ENCODE results near the gene ZNF556. TPM values are rescaled to one million over a fixed set of nuclear protein-coding genes. Genes with fewer than 3 reads are reported as not detected.

The ZNF556 gene
- total RNA-seq, 4 donors from 2014 or later: 0.28 to 0.73 TPM; not detected in 2

DNA sequence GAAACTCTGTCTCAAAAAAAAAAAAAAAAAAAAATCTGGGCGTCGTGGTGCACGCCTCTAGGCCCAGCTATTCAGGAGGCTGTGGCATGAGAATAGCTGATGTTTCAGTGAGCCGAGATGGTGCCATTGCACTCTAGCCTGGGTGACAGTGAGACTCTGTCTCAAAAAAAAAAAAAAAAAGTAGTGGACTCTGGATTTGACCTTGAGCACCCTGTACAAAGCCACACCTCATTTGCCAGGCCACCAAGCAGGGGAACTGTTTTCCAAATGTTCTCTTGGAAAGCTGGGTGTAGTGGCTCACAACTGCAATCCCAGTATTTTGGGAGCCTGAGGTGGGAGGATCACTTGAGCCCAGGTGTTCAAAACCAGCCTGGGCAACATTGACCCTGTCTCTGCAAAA, 29.7 kb upstream of the ZNF556 start:
- TF ChIP-seq, protein P1, sequence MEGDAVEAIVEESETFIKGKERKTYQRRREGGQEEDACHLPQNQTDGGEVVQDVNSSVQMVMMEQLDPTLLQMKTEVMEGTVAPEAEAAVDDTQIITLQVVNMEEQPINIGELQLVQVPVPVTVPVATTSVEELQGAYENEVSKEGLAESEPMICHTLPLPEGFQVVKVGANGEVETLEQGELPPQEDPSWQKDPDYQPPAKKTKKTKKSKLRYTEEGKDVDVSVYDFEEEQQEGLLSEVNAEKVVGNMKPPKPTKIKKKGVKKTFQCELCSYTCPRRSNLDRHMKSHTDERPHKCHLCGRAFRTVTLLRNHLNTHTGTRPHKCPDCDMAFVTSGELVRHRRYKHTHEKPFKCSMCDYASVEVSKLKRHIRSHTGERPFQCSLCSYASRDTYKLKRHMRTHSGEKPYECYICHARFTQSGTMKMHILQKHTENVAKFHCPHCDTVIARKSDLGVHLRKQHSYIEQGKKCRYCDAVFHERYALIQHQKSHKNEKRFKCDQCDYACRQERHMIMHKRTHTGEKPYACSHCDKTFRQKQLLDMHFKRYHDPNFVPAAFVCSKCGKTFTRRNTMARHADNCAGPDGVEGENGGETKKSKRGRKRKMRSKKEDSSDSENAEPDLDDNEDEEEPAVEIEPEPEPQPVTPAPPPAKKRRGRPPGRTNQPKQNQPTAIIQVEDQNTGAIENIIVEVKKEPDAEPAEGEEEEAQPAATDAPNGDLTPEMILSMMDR (IDR thresholded peaks at IDR 0.05): no peak
- no peak for TF ChIP-seq POLR2A (IDR thresholded peaks at IDR 0.05)
- Histone ChIP-seq H3K4me3 (no peak overlapping the region), H3K4me1 (no peaks in the 10 kb centered on the region), H3K27me3 (no peaks in the 10 kb centered on the region), H3K36me3 (no peaks in the 10 kb centered on the region), H3K27ac (no peak overlapping the region), H3K9me3 (peaks cover 0 to 24% of the 10 kb centered on the region in 2 donors)
- intact Hi-C loops (cut with DNase I; ENCODE audit: low total_unique reads): no loop called here
- no peak for DNase-seq

GRCh38 chr19:2840794-2841791, 26.0 kb upstream of the ZNF556 start, which contains the start of gene ZNF555:
Gene ZNF555, plus strand, starts transcription at chr19:2841475. Its CDS starts 98 bp downstream, at chr19:2841573.
- Histone ChIP-seq H3K4me1 (no peaks in the 10 kb centered on the region), H3K9me3 (no peaks in the 10 kb centered on the region), H3K27me3 (no peaks in the 10 kb centered on the region), H3K27ac (peak within 1 kb of the TSS; percentile 81 to 89), H3K4me3 (peak within 1 kb of the TSS; percentile 89 to 94), H3K36me3 (no peaks in the 10 kb centered on the region)
- peak; percentile 99 to 100 for DNase-seq
- intact Hi-C loops (cut with DNase I; ENCODE audit: low total_unique reads): no loop called here
- peak in 1 of 2 donors; percentile 50 for TF ChIP-seq POLR2A (IDR thresholded peaks at IDR 0.05)
- TF ChIP-seq, protein P1 (IDR thresholded peaks at IDR 0.05): peak; percentile 47 to 71 (median 57)

DNA sequence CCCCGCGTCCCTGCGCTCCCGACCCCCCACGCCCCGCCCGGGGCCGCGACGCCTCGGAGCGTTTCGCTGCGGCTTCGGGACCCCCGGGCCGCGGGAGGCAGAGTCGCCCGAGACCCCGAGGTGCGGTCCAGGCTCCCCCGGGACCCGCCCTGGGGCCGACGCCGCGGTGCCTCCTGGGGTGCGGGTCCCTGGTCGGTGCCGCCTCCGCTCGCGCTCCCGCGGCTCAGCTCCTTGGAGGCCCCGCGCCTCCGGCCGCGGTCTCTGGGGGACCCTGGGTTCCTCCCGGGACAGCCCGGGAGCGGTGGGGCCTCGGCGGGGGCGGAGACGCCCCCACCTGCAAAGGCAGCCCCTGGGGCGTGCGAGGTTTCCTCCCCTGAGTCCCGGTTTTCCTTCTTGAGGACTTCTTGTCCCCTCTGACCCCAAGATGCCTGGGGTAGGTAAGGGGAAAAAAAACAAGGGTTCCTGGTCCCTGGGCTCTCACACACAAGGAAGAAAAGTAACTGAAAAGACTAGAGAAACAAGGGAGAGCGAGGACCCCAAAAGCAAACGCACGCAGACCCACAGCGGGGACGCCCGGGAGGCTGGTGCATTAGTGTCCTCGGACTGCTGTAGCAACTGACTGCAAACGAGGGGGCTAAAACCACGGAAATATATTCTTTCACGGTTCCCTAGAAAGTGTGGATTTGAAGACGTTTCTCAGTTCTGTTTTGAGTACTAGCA, 25.1 kb upstream of the ZNF556 start:
- Histone ChIP-seq H3K36me3 (no peaks in the 10 kb centered on the region), H3K9me3 (no peaks in the 10 kb centered on the region), H3K27me3 (no peaks in the 10 kb centered on the region), H3K4me3 (peak overlapping the region; percentile 89 to 94), H3K27ac (peak overlapping the region; percentile 69 to 81), H3K4me1 (no peaks in the 10 kb centered on the region)
- no peak for DNase-seq
- TF ChIP-seq, protein P1 (IDR thresholded peaks at IDR 0.05): no peak
- no peak for TF ChIP-seq POLR2A (IDR thresholded peaks at IDR 0.05)
- intact Hi-C loops (cut with DNase I; ENCODE audit: low total_unique reads): no loop called here

DNA sequence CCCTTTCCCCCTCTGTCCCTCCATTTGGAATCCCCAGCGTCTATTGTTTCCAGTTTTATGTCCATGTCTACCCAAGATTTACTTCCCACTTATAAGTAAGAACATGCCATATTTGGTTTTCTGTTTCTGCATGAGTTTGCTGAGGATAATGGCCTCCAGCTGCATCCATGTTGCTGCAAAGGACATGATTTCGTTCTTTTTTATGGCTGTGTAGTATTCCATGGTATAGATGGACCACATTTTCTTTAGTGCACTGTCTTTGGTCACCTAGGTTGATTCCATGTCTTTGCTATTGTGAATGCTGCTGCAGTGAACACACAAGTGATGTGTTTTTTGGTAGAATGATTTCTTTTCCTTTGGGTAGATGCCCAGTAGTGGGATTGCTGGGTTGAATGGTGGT, 22.0 kb upstream of the ZNF556 start:
- no peak overlapping the region for H3K4me3 ChIP-seq
- intact Hi-C loops (cut with DNase I; ENCODE audit: low total_unique reads): no loop called here
- TF ChIP-seq, protein P1 (IDR thresholded peaks at IDR 0.05): no peak
- TF ChIP-seq POLR2A (IDR thresholded peaks at IDR 0.05): no peak
- H3K27ac ChIP-seq: no peak overlapping the region
- H3K36me3 ChIP-seq: no peaks in the 10 kb centered on the region
- H3K9me3 ChIP-seq: peaks cover 0 to 2% of the 10 kb centered on the region in 2 donors
- no peaks in the 10 kb centered on the region for H3K4me1 ChIP-seq
- DNase-seq: no peak
- H3K27me3 ChIP-seq: no peaks in the 10 kb centered on the region

All from uterus (tissue), 4 donors.